Ascending aorta (tissue), 2 donors: ENCODE data around the gene SLC39A13. TPM values are rescaled to one million over a fixed set of nuclear protein-coding genes. Genes with fewer than 3 reads are reported as not detected.

Experiments
- DNase-seq, 2 donors: peaks; one replicate each; pipeline ENCODE4 v3.0.0-alpha.2; 2019; ENCODE audit warnings: low spot score in 2 of 2
- H3K27ac ChIP-seq, 2 donors: fragments of 200-600 bp; sonication (generic); one replicate each; pipeline ENCODE4 v1.5.1; 2016 to 2017; ENCODE audit warnings: mild to moderate bottlenecking in 1 of 2
- H3K27me3 ChIP-seq: fragments of 200-600 bp; sonication (generic); one replicate; pipeline ENCODE4 v1.5.1; 2017
- H3K36me3 ChIP-seq, 2 donors: fragments of 200-600 bp; sonication (generic); one replicate each; pipeline ENCODE4 v1.5.1; 2016
- H3K4me1 ChIP-seq, 2 donors: fragments of 200-600 bp; sonication (generic); one replicate each; pipeline ENCODE4 v1.5.1; 2016 to 2017; ENCODE audit warnings: mild to moderate bottlenecking in 1 of 2
- H3K4me3 ChIP-seq, 2 donors: fragments of 200-600 bp; sonication (generic); one replicate each; pipeline ENCODE4 v1.5.1; 2016 to 2017; ENCODE audit warnings: mild to moderate bottlenecking in 1 of 2
- H3K9me3 ChIP-seq, 2 donors: fragments of 200-600 bp; sonication (generic); one replicate each; pipeline ENCODE4 v1.5.1; 2016
- intact Hi-C: fragments of 100-400 bp; cut with DNase I; formaldehyde crosslinking; loops from one replicate; pipeline ENCODE4 v1.15.1; 2023
- total RNA-seq: library from RNA; depleted of rRNA; stranded (reverse); fragments of >200 nt; gene quantifications from one replicate; pipeline ENCODE4 v1.1.0, GENCODE V29; 2016
- TF ChIP-seq, protein P1 (sequence below), 3 experiments: fragments of 200-600 bp in 2 of 3; fragments of 450-650 bp in 1 of 3; sonication (generic) in 2 of 3; IDR thresholded peaks; one replicate each; pipeline ENCODE4 v1.5.1; 2016 to 2019; ENCODE audit warnings: antibody characterized with exemption in 3 of 3, mild to moderate bottlenecking in 1 of 3, moderate library complexity in 1 of 3

Gene SLC39A13
- total RNA-seq, 1 donor from 2014 or later, result 246 TPM

DNA sequence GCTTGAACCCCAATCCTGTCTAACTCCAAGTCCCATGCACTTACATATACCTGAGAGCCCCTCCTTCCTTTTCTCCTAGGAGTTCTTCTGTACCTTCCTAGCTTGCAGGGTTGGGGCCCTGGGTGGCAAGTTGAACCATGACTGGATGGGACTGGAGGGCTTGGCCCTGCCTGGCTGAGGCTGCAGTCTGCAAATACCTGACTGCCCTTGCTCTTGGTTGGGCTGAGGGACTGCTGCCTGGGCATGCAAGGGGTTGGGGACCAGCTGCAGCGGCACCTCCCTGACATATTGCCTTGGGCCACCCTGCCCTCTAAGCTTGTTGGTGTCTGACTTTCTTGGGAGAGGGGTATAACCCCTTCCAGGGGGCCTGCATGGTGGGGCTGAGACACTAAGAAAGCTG is 9.8 kb upstream of the SLC39A13 start:
- intact Hi-C loops, result no loop called here
- TF ChIP-seq, protein P1, sequence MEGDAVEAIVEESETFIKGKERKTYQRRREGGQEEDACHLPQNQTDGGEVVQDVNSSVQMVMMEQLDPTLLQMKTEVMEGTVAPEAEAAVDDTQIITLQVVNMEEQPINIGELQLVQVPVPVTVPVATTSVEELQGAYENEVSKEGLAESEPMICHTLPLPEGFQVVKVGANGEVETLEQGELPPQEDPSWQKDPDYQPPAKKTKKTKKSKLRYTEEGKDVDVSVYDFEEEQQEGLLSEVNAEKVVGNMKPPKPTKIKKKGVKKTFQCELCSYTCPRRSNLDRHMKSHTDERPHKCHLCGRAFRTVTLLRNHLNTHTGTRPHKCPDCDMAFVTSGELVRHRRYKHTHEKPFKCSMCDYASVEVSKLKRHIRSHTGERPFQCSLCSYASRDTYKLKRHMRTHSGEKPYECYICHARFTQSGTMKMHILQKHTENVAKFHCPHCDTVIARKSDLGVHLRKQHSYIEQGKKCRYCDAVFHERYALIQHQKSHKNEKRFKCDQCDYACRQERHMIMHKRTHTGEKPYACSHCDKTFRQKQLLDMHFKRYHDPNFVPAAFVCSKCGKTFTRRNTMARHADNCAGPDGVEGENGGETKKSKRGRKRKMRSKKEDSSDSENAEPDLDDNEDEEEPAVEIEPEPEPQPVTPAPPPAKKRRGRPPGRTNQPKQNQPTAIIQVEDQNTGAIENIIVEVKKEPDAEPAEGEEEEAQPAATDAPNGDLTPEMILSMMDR (IDR thresholded peaks at IDR 0.05), result no peak
- Histone ChIP-seq H3K4me3 (no peak overlapping the region), H3K27ac (no peak overlapping the region), H3K36me3 (no peaks in the 10 kb centered on the region), H3K27me3 (no peaks in the 10 kb centered on the region), H3K9me3 (no peaks in the 10 kb centered on the region), H3K4me1 (peaks cover 4 to 9% of the 10 kb centered on the region in 2 donors)
- DNase-seq, result no peak

DNA sequence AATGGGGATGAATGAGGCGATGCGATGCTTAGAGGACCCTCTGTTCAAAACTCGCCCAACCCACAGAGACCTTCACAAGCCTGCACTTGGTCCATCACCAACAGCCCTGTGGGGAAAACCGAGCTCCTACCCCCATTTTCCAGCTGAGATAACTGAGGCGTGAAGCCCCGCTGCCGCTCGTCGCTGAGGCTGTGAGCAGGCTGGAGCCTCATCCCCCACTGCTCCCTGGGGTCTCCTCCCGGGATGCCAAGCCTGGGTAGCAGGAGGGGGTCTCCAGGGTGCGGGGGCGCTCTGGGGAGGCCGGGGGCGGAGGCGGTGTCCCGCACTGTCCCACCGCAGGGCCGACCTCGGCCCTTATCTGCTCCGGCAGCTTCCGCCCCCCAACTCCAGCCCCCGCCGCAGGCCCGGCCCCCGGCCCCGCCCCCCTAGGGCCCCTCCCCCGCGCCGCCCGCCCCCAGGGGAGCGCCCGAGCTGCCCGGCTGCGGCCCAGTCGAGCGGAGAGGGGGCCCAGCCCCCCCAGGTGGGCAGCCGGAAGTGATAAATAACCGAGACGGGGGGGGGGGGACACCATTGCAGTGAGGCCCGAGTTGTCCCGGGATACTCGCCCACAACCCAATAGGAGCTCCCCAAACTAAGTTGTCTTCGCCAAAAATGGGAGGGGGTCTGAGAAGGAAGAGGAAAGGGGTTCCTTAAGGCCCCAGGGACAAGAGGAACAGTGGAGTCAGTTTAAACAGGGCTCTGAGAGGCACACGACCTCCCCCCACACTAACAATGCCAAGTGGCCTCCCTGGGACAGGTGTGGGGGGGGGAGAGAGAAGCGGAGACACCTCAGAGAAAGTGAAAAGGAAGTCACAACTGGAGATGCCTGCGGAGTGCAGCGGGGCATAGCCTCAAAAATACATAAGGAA is 8.3 kb upstream of the SLC39A13 start:
- TF ChIP-seq, protein P1 (IDR thresholded peaks at IDR 0.05), result no peak
- H3K4me1 ChIP-seq, result peaks cover 4 to 9% of the 10 kb centered on the region in 2 donors
- H3K27ac ChIP-seq, result peak overlapping the region; percentile 75 to 77
- no peaks in the 10 kb centered on the region for H3K36me3 ChIP-seq
- H3K27me3 ChIP-seq, result no peaks in the 10 kb centered on the region
- no peak for DNase-seq
- H3K9me3 ChIP-seq, result no peaks in the 10 kb centered on the region
- H3K4me3 ChIP-seq, result peak overlapping the region; percentile 57 to 66
- intact Hi-C loops, result loop anchor here (1.0 kb wide), 1 partner anchor 26 kb away; no protein-coding TSS in a partner anchor

DNA sequence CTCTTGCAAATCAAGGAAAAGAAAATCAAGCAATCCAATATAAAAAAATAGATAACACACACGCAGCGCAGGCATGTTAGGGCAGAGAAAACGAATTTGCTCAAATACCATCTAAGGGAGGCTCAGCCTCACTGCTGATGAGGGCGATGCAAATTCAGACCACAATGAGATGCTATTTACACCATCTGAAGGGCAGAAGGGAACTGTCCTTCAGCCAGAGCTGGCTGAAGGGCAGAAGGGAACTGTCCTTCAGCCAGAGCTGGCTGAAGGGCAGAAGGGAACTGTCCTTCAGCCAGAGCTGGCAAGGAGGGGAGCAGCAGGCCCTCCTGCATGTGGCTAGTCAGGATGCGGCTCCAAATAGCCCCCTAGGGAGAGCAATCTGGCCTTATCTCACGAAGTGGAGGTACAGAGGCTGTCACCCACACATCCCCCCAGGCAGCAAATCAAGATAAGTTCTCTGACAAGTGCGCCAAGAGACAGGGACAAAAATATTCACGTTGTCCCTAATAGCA is 7.6 kb upstream of the SLC39A13 start:
- Histone ChIP-seq H3K4me1 (peaks cover 4 to 9% of the 10 kb centered on the region in 2 donors), H3K4me3 (peak overlapping the region; percentile 57 to 66), H3K27me3 (no peaks in the 10 kb centered on the region), H3K36me3 (no peaks in the 10 kb centered on the region), H3K27ac (peak overlapping the region; percentile 75 to 77), H3K9me3 (no peaks in the 10 kb centered on the region)
- TF ChIP-seq, protein P1 (IDR thresholded peaks at IDR 0.05), result no peak
- intact Hi-C loops, result loop anchor here (1.0 kb wide), 1 partner anchor 27 kb away; no protein-coding TSS in a partner anchor
- no peak for DNase-seq

DNA sequence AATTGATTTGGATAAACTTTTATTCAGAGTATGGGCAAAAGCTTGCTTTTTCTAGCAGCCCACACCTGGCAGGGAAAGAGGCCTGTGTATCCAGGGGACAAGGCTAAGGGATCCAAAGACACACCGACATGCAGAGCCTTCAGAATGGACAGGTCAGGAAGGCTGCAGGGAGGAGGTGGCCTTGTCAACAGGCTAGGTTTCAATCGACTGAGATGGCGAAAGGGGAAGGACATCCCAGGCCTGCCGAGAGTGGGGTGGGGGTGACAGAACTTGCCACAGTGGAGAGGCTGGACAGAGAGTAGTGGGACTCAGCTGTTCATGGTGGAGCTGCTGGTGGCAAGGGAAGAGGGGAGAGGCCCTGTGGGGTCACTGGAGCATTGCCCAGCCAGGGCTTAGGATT is 5.3 kb upstream of the SLC39A13 start:
- H3K27ac ChIP-seq, result no peak overlapping the region
- intact Hi-C loops, result no loop called here

DNA sequence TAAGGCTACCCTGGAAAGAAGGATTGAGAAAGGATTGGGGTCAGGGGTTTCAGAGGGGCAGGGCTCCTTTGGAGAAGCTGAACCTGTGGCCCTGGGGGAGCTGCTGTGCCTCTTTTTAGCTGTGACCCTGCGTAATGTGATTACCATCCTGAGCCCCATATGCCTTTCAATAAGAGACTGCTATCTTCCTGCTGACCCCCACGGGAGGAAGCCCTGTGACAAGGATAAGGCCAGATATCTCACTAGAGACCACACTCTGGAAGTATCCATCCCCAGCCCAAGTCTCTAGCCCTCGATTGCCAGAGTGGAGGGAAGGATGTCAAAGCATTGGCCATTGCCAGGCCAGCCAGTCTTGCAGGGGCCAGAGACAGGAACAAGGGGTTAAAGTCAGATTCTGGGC is 4.8 kb upstream of the SLC39A13 start:
- Histone ChIP-seq H3K27me3 (no peaks in the 10 kb centered on the region), H3K4me1 (peaks cover 4 to 21% of the 10 kb centered on the region in 2 donors), H3K4me3 (no peak overlapping the region), H3K27ac (no peak overlapping the region), H3K36me3 (no peaks in the 10 kb centered on the region), H3K9me3 (no peaks in the 10 kb centered on the region)
- no peak for DNase-seq
- TF ChIP-seq, protein P1 (IDR thresholded peaks at IDR 0.05), result no peak
- intact Hi-C loops, result no loop called here

More for the DNA sequence above, 5.3 kb upstream of the SLC39A13 start:
- no peak for DNase-seq
- no peaks in the 10 kb centered on the region for H3K36me3 ChIP-seq
- H3K9me3 ChIP-seq, result no peaks in the 10 kb centered on the region
- no peaks in the 10 kb centered on the region for H3K27me3 ChIP-seq
- peaks cover 4 to 21% of the 10 kb centered on the region in 2 donors for H3K4me1 ChIP-seq
- TF ChIP-seq, protein P1 (IDR thresholded peaks at IDR 0.05), result no peak
- no peak overlapping the region for H3K4me3 ChIP-seq
